Measurements from ENCODE around the gene DEFB108B. TPM values are rescaled to one million over a fixed set of nuclear protein-coding genes. Genes with fewer than 3 reads are reported as not detected.

DEFB108B gene
- total RNA-seq, 2 experiments from 2014 or later, result not detected

Other genes with a start within 250 kb of the DEFB108B start
- gene DEFB131B, start 45.3 kb downstream of the DEFB108B start, total RNA-seq, result not detected
- 10 to 100 TPM; 19.1 to 21.2 TPM for gene XNDC1N, start 95.4 kb downstream of the DEFB108B start, total RNA-seq
- gene RNF121, start 95.8 kb downstream of the DEFB108B start, total RNA-seq, result 10 to 100 TPM; 24.8 to 29.9 TPM
- gene IL18BP, start 165.7 kb downstream of the DEFB108B start, total RNA-seq, result 10 to 100 TPM; 15.9 to 16.2 TPM
- 100 to 1,000 TPM; 198 to 199 TPM for gene NUMA1, start 247.3 kb downstream of the DEFB108B start, total RNA-seq
- gene LRRC51, start 247.7 kb downstream of the DEFB108B start, total RNA-seq, result 1 to 10 TPM; 6.9 to 7.0 TPM

Measured in activated CD8-positive, alpha-beta T cell treated with anti-CD3 and anti-CD28 coated beads, Interleukin-2, amount 10 ng/mL, durations not matched to agents 7 days and 5 days (primary cell).